COLO668 (cell line): Measurements from ENCODE around the gene NAV2.
A peak's percentile ranks its signal among the peaks of the same experiment; 100 is the strongest.
"Not testable (repeated sequence)": the region's sequence is repeated elsewhere in the genome, so short reads cannot be mapped to it uniquely, and the experiment has no call there.

ENCODE experiments used
- DNase-seq: peaks from one replicate; lab custom pipeline; 2025; ENCODE audit not compliant: unreplicated experiment; lab: John Stamatoyannopoulos, UW

The NAV2 gene

DNA sequence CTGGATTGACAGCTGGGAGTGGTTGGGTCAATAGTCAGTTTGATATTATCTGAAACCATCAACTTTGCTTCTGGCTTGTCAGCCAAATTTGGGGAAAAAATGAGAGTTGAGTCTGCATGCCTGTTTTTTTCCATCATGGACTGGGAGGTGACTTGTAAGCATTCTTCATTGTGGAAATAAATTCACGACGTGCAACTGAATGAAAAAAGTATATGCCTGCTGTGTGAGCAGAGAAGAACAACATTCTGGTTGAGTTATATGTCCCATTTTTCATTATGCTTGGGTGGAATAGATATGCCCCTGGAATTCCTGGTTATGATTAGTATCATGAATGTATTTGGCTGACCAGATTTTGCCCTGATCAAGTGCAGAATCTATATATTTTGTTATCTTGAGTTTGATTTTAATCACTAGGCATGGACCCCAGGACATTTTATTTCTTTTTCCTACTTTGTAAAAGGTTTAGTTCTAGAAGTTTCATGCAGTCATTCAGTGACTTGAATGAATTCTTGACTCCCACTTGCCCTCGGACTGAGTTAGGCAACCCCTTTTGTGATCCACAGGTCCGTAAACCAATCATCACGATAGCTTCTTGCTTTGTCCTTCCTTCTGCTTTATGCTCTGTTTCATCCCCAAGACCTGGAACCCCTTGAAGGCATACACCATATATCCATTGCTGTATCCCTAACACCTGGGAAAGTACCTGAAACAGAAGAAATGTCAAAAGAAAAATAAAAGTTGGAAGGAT lies 205.8 kb downstream of the NAV2 start:
- no peak for DNase-seq

DNA sequence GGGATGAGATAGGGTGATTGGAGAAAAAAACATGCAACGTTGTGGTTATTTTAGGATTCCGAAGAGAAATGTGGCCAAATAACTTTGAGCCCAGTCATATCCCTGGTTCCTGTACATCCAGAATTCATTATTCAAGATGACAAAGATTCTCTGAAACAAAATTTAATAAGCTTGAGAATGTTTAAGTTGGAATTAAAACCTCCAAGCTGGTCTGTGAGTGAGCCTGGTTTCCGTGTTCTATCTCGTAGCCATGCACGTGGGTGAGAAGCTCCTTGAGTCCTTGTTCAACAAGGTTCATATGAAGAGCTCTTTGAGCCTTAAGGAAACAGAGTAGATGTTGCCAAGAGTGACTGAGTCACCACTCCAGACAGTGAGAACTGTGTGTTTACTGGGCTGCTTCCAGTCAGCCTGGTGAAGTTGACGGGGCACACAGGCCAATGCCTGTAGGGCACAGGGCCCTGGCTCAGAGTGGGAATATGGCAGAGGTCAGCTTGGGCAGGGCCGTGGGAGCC lies 206.5 kb downstream of the NAV2 start:
- DNase-seq = no peak

DNA sequence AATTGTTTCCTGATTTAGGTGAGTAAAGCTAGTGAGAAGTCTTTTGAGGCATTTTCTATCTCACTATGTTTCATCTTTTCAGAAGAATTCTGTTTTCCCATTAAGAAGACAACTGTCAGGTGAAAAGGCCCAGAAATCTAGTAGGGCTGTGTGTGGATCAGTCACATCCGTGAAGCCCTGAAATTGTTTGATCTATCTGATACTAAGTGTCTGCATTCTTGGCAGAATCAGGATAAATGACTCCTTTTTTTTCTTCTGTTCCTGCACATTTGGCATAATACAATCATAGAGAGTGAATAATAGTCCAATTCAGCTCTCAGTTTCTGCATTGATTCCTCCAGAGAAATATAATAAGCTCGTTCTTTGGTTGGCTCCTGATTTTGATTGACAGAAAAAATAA lies 208.3 kb downstream of the NAV2 start:
- no peak for DNase-seq

DNA sequence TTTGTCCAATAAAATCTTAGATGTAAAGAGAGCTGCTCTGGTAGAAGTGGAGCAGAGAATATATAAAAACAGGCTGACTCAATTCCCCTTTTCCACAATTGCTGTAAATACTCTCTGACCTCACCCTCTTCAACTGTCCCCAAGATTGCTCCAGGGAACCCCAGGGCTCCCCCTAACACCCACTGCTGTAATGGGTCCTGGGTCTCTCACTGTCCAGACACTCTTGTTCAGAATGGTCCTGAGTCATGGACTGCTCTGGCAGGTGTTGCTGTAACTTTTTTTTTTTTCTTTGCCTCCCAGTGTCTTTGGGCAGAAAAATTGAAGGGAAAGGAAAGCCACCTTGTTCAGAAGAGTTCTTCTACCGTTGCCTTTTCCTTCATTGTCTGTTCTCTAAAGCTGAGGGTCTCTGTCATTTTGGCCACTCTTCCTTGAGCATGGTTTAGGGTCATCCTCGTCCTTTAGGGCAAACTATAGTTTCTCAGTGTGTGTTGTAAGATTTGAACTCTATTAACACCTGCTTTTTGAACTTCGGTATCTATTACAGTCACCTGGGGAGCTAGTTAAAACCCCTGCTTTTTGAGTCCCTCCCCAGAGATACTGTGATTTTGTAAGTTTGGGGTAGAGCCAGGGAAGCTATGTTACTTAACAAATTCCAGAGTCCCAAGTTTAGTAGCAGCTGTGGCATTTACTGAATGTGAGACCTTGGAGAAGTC lies 209.5 kb downstream of the NAV2 start:
- no peak for DNase-seq

DNA sequence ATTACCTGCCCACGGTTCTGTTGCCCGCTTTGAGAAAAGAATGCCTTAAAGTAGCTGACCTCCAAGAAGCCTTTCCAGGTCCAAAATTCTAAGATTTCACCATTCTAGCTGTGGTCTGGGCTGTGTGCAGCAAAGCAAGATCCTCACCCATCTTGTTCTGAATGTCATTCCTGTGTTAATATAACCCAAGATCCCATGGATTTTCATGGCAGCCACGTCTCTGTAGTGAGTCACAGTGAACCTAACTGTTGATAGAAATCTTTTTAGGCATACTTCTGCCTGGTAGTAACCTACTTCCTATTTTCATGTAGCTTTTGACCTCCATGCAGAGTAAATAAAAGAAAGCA lies 210.0 kb downstream of the NAV2 start:
- DNase-seq = no peak

DNA sequence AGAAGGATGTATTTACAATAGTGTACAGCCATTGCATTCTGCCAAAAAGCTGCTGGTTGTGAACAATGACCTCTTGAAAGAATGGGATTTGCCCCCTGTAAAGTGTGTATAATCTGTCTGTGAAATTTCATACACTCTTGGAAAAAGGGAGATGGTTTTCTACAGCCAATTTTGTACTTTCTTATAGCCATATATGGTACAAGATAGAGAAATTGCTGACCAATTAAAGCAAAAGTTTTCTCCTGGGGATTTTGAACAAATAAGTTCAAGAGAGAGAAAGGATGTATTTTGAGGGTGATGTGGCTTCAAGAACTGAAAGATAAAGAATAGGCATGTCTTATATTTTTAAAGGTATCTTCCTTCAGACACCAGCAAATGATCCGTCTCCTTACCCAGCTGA lies 211.0 kb downstream of the NAV2 start:
- DNase-seq = no peak

DNA sequence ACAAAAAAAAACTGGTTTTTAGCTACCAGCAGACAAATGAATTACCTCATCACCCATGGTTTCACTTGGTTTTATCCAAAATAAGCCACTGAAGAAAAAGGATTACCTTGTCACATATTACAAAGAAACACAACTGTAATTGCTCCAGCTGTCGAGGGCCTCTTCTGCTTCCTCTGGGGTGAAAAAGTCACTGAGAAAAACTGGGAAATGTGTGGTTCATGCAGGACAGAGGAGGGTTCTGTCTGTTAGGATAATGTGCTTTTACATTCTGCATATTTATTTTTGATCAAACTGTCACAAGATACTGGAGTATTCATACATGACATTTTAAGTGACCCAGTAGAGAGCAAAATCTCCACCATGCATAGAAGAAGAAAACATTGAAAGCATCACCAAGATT lies 211.7 kb downstream of the NAV2 start:
- DNase-seq = no peak

DNA sequence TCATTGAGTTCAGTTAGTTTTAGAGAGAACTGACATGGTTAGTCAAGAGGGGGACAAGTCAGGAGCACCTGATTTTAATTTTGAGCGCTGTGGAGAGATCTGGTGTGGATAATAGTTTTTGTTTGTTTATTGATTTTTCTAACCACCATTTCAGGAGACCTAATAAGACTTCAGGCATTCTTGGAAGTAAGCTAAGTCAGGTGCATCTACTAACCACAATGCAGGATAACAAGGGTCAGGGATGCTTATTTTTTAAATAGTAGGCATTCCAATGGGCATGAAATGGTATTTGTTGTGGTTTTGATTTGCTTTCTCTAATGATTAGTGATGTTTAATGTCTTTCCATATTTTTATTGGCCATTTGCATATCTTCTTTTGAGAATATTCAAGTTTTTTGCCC lies 212.1 kb downstream of the NAV2 start:
- DNase-seq = no peak

DNA sequence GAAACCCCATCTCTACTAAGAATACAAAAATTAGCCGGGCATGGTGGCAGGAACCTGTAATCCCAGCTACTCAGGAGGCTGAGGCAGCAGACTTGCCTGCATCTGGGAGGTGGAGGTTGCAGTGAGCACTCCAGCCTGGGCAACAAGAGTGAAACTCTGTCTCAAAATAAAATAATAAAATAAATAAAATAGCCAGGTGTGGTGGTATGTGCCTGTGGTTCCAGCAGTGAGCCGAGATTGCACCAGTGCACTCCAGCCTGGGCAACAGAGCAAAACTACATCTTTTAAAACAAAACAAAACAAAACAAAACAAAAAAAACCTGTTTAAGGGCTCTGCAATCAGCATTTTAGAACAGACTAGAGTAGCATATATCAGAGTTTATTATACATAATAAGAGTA lies 214.8 kb downstream of the NAV2 start:
- not testable (repeated sequence) for DNase-seq

DNA sequence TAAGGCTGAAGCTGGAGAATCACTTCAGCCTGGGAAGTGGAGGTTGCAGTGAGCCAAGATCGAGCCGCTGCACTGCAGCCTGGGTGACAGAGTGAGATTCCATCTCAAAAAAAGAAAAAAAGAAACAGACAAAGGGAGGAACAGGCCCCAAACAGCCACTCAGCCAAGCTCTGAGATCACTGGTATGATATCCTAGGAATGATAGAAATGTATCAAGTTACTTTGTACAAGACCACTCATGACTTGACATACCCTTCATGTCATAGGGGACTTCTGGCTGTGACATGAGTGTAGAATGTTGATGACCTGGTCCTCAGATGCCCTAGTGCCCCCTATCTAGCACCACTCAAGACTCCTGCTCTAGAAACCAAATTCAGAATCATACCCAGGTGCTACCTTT lies 216.5 kb downstream of the NAV2 start:
- no peak for DNase-seq

DNA sequence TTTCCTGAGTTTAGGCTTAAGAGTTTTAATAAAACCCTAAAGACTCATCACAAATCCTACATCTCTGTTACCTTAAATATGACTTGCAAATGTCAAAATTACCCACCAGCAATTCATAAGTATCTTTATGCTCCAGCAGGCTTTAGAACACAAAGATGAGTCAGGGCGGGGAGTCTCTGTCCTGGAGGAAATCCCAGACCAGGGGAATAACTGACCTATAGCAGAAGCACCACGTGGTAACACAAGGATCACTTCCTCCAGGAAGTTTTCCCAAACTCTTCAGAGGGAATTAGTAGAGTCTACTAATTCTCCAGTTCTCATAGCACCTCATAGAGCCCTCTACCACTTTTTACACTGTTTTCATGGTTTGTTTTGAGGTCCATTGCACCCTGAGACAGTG lies 217.0 kb downstream of the NAV2 start:
- no peak for DNase-seq

DNA sequence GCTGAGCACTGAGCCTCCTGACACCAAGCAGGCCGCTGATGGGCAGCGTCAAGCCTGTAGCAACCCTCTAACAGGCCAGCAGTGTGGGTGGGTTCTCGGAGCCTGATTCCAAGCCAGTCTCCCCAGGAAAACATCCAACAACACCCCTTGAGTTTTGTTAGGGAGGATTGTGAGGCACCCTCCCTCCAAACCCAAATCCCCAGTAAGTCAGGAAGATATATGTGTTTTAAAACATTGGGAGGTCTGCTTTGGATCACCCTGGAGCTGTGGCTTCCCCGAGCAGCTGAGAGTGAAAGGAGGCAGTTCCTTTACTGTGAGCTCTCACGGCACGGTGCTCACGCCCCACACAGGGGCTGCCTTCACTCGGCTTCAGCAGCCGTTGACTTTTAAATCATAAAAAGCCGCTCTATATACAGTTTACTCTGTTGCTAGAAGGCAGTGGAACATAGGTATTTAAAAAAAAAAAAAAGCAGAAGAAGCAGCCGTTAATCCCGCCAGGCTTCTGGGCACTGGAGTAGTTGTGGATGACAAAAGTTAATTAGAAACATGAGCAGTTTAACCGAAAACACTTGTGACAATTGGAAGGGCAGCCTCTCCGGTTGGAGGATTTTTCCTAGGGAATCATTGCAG lies 218.6 kb downstream of the NAV2 start:
- DNase-seq = no peak

DNA sequence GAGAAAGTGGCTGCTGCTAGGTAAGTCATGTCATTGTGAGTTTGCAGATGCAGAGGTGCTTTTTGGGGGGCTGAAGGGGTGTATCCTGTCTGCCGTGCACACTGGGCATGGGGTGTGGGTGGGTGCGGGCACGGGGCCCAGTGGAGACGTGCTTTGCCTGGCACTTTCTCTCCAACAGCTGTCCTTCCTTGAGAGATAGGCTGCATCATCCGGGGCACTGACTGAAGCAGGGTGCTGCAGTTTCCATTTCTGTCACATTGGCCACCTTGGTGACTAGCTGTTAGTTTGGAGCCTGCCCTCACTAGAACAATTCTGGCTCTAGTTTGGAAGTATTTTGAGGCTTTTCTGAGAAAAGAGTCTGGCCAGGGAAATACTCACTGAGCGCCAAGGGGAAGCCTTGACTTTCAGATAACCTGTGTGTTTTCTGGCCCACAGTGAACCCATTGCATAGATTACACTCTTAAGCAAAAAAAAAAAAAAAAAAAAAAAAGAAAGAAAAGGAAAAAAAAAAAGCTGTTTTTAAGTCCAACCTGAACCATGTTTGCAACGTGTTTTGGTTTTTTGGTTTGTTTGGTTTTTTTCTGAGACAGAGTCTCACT lies 219.2 kb downstream of the NAV2 start:
- DNase-seq = no peak

DNA sequence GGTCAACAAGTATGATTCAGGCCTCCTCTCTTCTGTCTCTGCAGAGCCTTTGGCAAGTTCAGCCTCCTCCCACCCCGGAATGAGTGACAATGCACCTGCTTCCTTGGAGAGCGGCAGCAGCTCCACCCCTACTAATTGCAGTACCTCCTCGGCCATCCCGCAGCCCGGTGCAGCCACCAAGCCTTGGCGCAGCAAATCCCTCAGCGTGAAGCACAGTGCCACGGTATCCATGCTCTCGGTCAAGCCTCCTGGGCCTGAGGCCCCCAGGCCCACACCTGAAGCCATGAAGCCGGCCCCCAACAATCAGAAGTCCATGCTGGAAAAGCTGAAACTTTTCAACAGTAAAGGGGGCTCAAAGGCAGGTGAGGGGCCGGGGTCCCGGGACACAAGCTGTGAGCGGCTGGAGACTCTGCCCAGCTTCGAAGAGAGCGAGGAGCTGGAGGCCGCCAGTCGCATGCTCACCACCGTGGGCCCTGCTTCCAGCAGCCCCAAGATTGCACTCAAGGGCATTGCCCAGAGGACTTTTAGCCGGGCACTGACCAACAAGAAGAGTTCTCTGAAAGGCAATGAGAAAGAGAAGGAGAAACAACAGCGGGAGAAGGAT lies 220.6 kb downstream of the NAV2 start:
- DNase-seq = no peak

DNA sequence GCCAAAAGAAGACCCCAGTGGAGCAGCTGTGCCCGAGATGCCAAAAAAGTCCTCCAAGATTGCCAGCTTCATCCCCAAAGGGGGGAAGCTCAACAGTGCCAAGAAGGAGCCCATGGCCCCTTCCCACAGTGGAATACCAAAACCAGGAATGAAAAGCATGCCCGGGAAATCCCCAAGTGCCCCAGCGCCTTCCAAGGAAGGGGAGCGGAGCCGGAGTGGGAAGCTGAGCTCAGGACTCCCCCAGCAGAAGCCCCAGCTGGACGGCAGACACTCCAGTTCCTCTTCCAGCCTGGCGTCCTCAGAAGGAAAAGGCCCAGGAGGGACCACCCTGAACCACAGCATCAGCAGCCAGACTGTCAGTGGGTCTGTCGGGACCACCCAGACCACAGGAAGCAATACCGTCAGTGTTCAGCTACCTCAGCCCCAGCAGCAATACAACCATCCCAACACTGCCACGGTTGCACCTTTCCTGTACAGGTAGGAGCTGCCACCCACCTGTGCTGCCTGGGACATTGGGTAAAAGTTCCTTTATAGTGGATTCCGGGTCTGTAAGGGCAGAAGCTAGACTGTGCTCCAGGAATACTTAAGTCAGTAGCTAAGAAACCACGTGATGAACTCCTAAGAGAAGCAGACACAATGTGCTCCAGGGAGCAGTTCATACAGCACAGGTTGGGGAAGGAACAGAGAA lies 221.3 kb downstream of the NAV2 start:
- DNase-seq = no peak

DNA sequence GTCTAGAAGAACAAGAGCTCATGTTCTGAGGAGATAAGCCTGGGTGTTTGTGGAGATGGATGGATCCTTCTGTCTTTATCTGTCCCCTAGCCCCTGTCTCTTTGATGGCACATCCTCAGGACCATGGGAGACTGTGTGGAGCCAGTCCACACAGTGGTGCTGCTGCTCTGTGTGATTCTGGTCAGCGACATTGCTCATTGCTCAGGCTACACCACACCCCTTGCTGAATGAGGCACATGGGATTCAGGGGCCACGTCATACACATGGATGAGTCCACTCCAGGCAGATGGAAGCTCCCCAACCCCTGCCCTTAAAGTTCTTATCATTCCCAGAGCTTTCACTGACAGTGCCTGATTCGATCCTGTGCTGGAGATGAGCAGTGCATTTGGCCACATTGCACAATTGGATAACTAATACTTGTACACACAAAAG lies 222.2 kb downstream of the NAV2 start:
- DNase-seq = no peak

DNA sequence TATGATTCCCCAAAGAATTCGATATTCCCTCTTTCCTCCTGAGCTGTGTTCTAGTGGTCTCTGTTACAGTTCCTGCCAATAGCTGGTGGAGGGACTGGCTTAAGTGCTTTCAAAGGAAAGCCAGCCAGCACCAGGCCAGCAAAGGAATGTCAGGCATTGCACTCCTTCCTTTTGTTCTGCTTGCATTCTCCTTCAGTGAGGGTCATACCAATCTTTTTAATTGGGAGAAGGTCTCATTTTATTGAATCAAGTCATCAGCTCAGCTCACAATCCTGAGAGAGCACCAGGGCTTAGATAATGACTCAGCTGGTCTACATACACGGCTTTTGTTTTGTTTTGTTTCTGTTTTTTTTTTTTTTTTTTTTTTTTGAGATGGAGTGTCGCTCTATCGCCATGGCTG lies 222.9 kb downstream of the NAV2 start:
- DNase-seq = no peak

DNA sequence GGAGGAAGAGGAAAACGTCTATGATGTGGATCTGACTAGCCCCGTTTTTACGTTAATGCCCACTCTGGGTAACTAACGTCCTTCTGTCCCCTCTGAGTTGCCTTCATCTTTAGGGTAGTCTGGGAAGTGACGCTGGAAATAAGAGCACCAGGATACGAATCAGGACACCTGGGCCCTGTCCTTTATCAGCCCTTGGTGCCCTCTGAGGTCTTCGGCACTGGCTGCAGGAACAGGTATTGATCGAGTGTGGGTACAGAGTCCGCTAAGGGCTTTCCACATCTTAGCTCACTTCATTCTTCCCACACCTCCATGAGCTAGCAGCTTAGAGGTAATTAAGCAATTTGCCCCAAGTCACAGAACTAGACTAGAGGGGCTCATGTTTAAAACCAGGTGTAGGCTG lies 223.8 kb downstream of the NAV2 start:
- DNase-seq = no peak

DNA sequence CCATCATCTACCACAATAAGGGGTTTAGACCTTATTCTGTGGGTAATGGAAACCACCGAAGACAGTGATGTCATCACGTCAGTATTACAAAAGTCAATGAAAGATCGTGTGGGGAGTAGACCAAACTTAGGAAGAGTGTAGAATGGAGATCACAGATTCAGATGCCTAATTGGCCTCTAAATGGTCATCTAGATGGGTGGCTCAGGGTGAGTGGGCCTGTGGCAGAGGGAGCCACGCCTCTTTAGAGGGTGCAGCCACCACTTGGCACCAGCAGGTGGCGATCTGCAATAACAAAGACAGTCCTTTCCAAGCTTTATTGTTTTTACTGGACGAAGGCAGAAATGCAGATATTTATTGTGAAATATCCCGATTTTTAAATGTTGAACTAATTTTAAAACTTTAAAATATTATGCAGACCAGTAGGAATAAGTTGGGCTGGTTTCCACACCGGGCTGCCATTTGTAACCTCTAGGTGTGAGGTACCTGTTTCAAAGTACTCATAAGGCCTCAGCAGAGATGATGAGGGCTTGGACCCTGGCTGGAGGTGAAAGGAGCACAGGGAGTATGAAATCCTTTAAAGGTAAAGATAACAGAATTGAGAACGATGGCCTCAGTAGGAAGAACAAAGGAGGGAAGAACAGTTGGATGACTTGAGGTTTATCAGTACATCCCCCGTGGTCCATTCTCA lies 225.7 kb downstream of the NAV2 start:
- peak; percentile 41 for DNase-seq

DNA sequence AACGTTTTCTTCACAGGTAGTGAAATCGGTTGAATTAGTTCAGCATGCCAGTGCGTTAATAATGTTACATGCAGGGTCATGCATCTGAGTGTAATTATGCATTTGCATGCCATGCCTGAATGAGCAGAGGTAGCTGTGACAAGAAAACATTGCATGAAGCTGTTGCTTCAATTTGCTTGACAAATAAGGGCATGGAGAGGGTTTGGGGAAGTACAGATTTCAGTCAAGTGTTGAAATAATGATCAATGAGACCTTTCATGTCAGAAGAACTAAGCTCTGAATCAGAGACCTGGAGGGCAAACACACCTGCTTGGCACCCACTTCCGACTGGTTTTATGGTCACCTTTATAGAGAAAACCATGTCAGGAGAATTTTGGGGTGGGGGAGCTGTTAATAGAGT lies 226.2 kb downstream of the NAV2 start:
- peak; percentile 50 for DNase-seq
